Measurements from ENCODE around the gene AREG.

The AREG gene

DNA sequence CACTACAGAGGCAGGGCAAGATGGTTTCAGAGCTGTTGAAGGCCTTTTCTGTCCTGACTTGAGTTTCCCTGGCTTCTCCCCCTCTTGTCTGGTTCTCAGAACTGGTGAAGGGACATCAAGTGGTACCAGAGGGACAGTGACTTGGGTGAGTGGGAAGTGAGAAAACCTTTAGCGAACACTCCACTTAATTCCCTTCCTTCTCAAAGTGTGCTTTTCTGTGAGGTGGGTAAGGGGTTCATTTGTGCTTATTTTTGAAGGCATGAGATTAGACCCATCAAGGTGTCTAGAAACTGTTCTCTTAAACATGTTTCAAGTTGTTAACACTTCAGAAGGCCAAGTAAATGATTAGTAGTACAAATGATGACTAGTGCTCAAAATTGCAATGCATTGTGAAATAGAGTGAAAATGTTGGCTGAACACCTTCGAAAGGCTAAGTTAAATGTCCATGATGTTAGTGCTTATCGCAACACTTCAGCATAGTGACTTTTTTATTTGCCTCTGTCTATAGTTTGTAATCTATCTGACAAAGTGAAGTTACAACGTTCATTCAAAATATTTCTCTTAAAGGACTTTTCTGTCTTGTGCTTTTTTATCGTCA lies 2.8 kb downstream of the AREG start:
- no peak for DNase-seq (ENCODE audit: extremely low read depth, low read depth)
- no peak overlapping the region for H3K4me3 ChIP-seq (replicated peaks; ENCODE audit: low read depth, low read length)
- TF ChIP-seq, protein P1, sequence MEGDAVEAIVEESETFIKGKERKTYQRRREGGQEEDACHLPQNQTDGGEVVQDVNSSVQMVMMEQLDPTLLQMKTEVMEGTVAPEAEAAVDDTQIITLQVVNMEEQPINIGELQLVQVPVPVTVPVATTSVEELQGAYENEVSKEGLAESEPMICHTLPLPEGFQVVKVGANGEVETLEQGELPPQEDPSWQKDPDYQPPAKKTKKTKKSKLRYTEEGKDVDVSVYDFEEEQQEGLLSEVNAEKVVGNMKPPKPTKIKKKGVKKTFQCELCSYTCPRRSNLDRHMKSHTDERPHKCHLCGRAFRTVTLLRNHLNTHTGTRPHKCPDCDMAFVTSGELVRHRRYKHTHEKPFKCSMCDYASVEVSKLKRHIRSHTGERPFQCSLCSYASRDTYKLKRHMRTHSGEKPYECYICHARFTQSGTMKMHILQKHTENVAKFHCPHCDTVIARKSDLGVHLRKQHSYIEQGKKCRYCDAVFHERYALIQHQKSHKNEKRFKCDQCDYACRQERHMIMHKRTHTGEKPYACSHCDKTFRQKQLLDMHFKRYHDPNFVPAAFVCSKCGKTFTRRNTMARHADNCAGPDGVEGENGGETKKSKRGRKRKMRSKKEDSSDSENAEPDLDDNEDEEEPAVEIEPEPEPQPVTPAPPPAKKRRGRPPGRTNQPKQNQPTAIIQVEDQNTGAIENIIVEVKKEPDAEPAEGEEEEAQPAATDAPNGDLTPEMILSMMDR (IDR thresholded peaks at IDR 0.05; ENCODE audit: low read depth, low read length, missing control alignments) = no peak

DNA sequence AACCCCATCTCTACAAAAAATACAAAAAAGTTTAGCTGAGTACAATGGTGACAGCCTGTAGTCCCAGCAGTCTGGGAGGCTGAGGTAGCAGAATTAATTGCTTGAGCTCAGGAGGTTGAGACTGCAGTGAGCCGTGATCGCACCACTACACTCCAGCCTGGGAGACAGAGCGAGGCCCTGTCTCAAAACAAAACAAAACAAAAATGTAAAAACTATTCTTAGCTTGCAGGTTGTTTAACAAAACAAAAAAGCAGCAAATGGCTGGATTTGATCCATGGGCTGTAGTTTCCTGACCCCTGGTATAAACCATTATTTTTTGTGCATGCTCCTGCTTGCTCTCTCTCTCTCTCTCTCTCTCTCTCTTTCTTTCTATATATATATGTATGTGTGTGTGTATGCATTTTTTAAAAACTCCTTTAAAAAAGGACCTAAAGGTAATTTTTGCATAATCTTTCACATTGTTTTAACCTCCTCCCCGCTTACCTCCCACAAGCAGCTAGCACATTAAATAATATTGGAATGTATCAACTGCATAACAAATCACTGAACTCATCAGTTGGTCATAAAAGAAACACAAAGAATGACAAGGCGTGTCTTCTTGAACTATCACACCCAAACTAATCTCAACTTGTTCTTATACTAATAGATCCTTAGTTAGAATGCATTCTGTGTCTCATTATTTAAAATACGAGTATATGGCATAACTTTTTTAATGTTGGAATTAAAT lies 4.8 kb downstream of the AREG start:
- no peak for DNase-seq (ENCODE audit: extremely low read depth, low read depth)

GRCh38 chr4:74450298-74450683 lies 5.4 kb downstream of the AREG start:
- DNase-seq (ENCODE audit: extremely low read depth, low read depth) = no peak
- TF ChIP-seq, protein P1 (IDR thresholded peaks at IDR 0.05; ENCODE audit: low read depth, low read length, missing control alignments) = no peak
- no peak overlapping the region for H3K4me3 ChIP-seq (replicated peaks; ENCODE audit: low read depth, low read length)

More for the DNA sequence above, 4.8 kb downstream of the AREG start:
- TF ChIP-seq, protein P1 (IDR thresholded peaks at IDR 0.05; ENCODE audit: low read depth, low read length, missing control alignments) = no peak
- no peak overlapping the region for H3K4me3 ChIP-seq (replicated peaks; ENCODE audit: low read depth, low read length)

DNA sequence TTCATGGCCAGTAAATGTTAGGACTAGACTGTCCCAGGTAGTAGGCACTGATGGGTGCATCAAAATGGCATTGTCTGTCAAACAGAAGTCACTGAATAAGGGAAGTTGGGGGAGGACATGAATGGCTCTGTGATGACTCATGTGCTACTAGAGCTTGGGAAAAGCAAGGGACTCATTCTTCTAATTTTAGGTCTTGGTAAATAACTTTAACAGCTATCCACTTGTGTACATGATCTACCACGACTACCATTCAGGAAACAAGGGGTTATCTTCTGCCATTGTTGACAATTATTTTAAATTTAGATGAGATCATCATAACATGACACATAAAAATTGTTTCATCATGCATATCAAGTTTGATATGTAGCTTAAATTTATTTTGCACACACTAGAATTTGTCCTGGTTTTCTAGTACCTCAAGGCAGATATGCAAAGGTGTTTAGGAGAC lies 6.3 kb downstream of the AREG start:
- no peak for DNase-seq (ENCODE audit: extremely low read depth, low read depth)
- H3K4me3 ChIP-seq (replicated peaks; ENCODE audit: low read depth, low read length) = no peak overlapping the region
- TF ChIP-seq, protein P1 (IDR thresholded peaks at IDR 0.05; ENCODE audit: low read depth, low read length, missing control alignments) = no peak

DNA sequence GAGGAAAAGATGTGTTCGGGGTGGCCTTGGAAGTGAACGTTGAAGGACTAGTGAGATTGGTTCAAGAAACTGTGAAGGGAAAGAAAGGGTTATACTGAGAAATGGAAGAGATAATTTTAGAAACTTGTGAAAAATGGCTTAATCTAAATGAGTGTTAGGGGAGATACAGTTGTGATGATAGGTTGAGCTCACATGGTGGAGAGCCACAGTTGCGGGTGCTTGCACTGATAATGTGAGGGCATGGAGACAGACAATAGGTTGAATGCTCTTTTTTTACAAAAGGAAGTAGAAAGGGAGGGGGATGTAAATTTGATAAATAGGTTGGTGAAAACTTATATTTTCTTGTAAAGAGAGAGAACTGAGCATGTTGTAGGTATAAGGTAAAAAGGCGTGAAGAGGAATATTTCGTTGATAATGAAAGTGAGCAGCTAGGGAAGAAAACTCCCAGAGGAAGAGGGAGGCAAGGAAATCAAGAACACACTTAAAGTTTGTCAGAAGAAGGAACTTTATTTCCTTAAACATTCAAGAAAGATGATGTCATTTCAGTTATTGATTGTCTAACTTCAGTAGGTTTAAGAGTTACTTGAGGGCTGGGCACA lies 8.2 kb downstream of the AREG start:
- H3K4me3 ChIP-seq (replicated peaks; ENCODE audit: low read depth, low read length) = no peak overlapping the region
- TF ChIP-seq, protein P1 (IDR thresholded peaks at IDR 0.05; ENCODE audit: low read depth, low read length, missing control alignments) = no peak
- DNase-seq (ENCODE audit: extremely low read depth, low read depth) = no peak

- no peak overlapping the region for H3K4me3 ChIP-seq (replicated peaks; ENCODE audit: low read depth, low read length)
- DNase-seq (ENCODE audit: extremely low read depth, low read depth) = no peak
- TF ChIP-seq, protein P1 (IDR thresholded peaks at IDR 0.05; ENCODE audit: low read depth, low read length, missing control alignments) = no peak
Measured at GRCh38 chr4:74453829-74454742, 9.2 kb downstream of the AREG start.

Data from HFF-Myc (cell line).